GM18870 (cell line): ENCODE results near the gene GPX8.

ENCODE experiments used
- ATAC-seq: cut with Tn5 transposase; IDR thresholded peaks from one replicate; pipeline ENCODE4 v1.9.1; 2021; ENCODE audit warnings: moderate library complexity; ENCODE audit not compliant: unreplicated experiment

The GPX8 gene

GRCh38 chr5:55159763-55160492 is at the start of gene GPX8:
Gene GPX8, plus strand, starts transcription at chr5:55160171. Its CDS starts 22 bp downstream, at chr5:55160193.
- ATAC-seq, result no peak

GRCh38 chr5:55110217-55110616 is 49.8 kb upstream of the GPX8 start:
- ATAC-seq, result no peak

GRCh38 chr5:55113327-55113726 is 46.6 kb upstream of the GPX8 start:
- ATAC-seq, result no peak

GRCh38 chr5:55114061-55114460 is 45.9 kb upstream of the GPX8 start:
- no peak for ATAC-seq

- ATAC-seq, result no peak
Observed at GRCh38 chr5:55123365-55123764, 36.6 kb upstream of the GPX8 start.

- ATAC-seq, result no peak
Observed at GRCh38 chr5:55134053-55134722, 25.8 kb upstream of the GPX8 start.

- no peak for ATAC-seq
Observed at GRCh38 chr5:55136521-55136920, 23.4 kb upstream of the GPX8 start.

- no peak for ATAC-seq
Observed at GRCh38 chr5:55140908-55141665, 18.9 kb upstream of the GPX8 start.

- ATAC-seq, result no peak
Observed at GRCh38 chr5:55141945-55142690, 17.9 kb upstream of the GPX8 start.

GRCh38 chr5:55143624-55144023 is 16.3 kb upstream of the GPX8 start:
- no peak for ATAC-seq

- ATAC-seq, result no peak
Observed at GRCh38 chr5:55146080-55146479, 13.9 kb upstream of the GPX8 start.

GRCh38 chr5:55146543-55147151 is 13.3 kb upstream of the GPX8 start:
- peak; percentile 77 for ATAC-seq

GRCh38 chr5:55149308-55149795 is 10.6 kb upstream of the GPX8 start:
- no peak for ATAC-seq

- ATAC-seq, result no peak
Observed at GRCh38 chr5:55151923-55152842, 7.8 kb upstream of the GPX8 start.

GRCh38 chr5:55154873-55155272 is 5.1 kb upstream of the GPX8 start:
- ATAC-seq, result no peak

GRCh38 chr5:55160493-55161209 is 680 bp downstream of the GPX8 start:
- ATAC-seq, result no peak

GRCh38 chr5:55162666-55163065 is 2.7 kb downstream of the GPX8 start:
- no peak for ATAC-seq

- no peak for ATAC-seq
Observed at GRCh38 chr5:55171471-55171870, 11.5 kb downstream of the GPX8 start.
